ENCODE results near the gene OR2AE1.

- TF ChIP-seq POLR2AphosphoS5 (IDR thresholded peaks at IDR 0.05; ENCODE audit: low read depth, low read length), result no peak
- no peak for TF ChIP-seq POLR2A (IDR thresholded peaks at IDR 0.05; ENCODE audit: low read depth, low read length)
Measured at GRCh38 chr7:99910976-99911375, 34.1 kb upstream of the OR2AE1 start.

Measured in GM12892 (cell line).